Amniotic stem cell (primary cell): ENCODE results near the gene HEATR9.

Source experiments
- DNase-seq: peaks from one replicate; lab custom pipeline; 2025; lab: John Stamatoyannopoulos, UW

HEATR9 gene

GRCh38 chr17:35894206-35894605, 25.5 kb upstream of the HEATR9 start:
- DNase-seq = no peak

GRCh38 chr17:35893751-35894150, 25.1 kb upstream of the HEATR9 start:
- DNase-seq = no peak

GRCh38 chr17:35892091-35893035, 23.7 kb upstream of the HEATR9 start:
- no peak for DNase-seq

GRCh38 chr17:35891269-35891668, 22.6 kb upstream of the HEATR9 start:
- no peak for DNase-seq

- DNase-seq = no peak
Measured at GRCh38 chr17:35890774-35891155, 22.1 kb upstream of the HEATR9 start.

GRCh38 chr17:35889818-35890773, 21.4 kb upstream of the HEATR9 start:
- peak; percentile 20 for DNase-seq

GRCh38 chr17:35889241-35889640, 20.6 kb upstream of the HEATR9 start:
- DNase-seq = no peak

- no peak for DNase-seq
Measured at GRCh38 chr17:35879773-35880654, 11.3 kb upstream of the HEATR9 start, which contains the start of gene CCL5. CCL5 (minus strand) TSS chr17:35880360.

- DNase-seq = no peak
Measured at GRCh38 chr17:35878361-35878760, 9.7 kb upstream of the HEATR9 start.

GRCh38 chr17:35877345-35878029, 8.8 kb upstream of the HEATR9 start:
- DNase-seq = no peak

GRCh38 chr17:35876534-35876933, 7.8 kb upstream of the HEATR9 start:
- DNase-seq = no peak

- DNase-seq = no peak
Measured at GRCh38 chr17:35875800-35876139, 7.1 kb upstream of the HEATR9 start.

GRCh38 chr17:35875072-35875799, 6.5 kb upstream of the HEATR9 start:
- DNase-seq = no peak

GRCh38 chr17:35872196-35872980, 3.7 kb upstream of the HEATR9 start:
- no peak for DNase-seq

- DNase-seq = no peak
Measured at GRCh38 chr17:35870906-35871819, 2.5 kb upstream of the HEATR9 start.

GRCh38 chr17:35867574-35867973, 1.1 kb downstream of the HEATR9 start:
- no peak for DNase-seq

- DNase-seq = no peak
Measured at GRCh38 chr17:35866341-35866950, 2.2 kb downstream of the HEATR9 start.
